ENCODE data around the gene TSPEAR.

DNA sequence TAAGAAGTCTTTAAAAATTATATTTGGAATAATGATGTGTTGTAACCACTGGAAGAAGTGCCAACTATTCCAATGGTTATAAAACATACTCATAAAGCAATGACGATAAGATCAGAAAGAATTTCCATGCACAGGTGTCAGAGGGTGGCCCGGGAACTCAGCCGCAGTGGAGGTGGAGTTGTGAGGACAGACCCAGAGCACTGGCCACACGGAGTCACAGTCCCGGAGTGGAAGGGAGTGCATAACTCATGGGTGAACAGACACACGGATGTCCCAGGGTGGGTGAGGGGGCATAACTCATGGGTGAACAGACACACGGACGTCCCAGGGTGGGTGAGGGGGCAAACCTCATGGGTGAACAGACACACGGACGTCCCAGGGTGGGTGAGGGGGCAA lies 135.3 kb downstream of the TSPEAR start:
- no peak for TF ChIP-seq POLR2A (IDR thresholded peaks at IDR 0.05)
- TF ChIP-seq, protein P1, sequence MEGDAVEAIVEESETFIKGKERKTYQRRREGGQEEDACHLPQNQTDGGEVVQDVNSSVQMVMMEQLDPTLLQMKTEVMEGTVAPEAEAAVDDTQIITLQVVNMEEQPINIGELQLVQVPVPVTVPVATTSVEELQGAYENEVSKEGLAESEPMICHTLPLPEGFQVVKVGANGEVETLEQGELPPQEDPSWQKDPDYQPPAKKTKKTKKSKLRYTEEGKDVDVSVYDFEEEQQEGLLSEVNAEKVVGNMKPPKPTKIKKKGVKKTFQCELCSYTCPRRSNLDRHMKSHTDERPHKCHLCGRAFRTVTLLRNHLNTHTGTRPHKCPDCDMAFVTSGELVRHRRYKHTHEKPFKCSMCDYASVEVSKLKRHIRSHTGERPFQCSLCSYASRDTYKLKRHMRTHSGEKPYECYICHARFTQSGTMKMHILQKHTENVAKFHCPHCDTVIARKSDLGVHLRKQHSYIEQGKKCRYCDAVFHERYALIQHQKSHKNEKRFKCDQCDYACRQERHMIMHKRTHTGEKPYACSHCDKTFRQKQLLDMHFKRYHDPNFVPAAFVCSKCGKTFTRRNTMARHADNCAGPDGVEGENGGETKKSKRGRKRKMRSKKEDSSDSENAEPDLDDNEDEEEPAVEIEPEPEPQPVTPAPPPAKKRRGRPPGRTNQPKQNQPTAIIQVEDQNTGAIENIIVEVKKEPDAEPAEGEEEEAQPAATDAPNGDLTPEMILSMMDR (IDR thresholded peaks at IDR 0.05), result no peak
